HCT116 (cell line): ENCODE data around the gene SPARC. TPM values are rescaled to one million over a fixed set of nuclear protein-coding genes. Genes with fewer than 3 reads are reported as not detected.

Source experiments
- ATAC-seq: fragments of 200-7000 bp; cut with Tn5 transposase; 2 replicates; pipeline ENCODE4 v1.9.1; 2020; ENCODE audit warnings: mild to moderate bottlenecking, moderate library complexity
- BruUV-seq: library from RNA; stranded (reverse); fragments of 400-500 nt; replicated peaks from 2 replicates; lab custom pipeline; 2021; lab: Mats Ljungman, UMichigan
- CTCF ChIA-PET: fragments of 300-600 bp; sonication (Branson Sonifier 250); formaldehyde crosslinking; loops from one replicate; lab custom pipeline; 2021; ENCODE audit warnings: antibody characterized with exemption; lab: Charles Lee
- POLR2A ChIA-PET: fragments of 300-600, 350-600 bp; sonication (Branson Sonifier 250); formaldehyde crosslinking; loops from one replicate; lab custom pipeline; 2021; ENCODE audit warnings: antibody characterized with exemption; lab: Charles Lee
- RAD21 ChIA-PET, 2 experiments: fragments of 300-600 bp; sonication (Branson Sonifier 250); formaldehyde crosslinking; loops; one replicate each; lab custom pipeline; 2023; ENCODE audit warnings: low total read pairs in 2 of 2; ENCODE audit not compliant: uncharacterized antibody in 2 of 2, unreplicated experiment in 2 of 2, low non-redundant PET in 1 of 2; lab: Charles Lee
- DNase-seq: peaks from one replicate; pipeline ENCODE4 v3.0.0-alpha.2; 2010; ENCODE audit warnings: low read depth, low spot score
- H2AFZ ChIP-seq: fragments of 200-600 bp; shearing (Covaris generic), sonication (generic); 2 replicates; pipeline ENCODE4 v1.6.1; 2017; ENCODE audit warnings: low read depth, mixed run types, mixed read lengths, antibody characterized with exemption, low read length; ENCODE audit not compliant: poor library complexity, severe bottlenecking
- H3K27ac ChIP-seq: 2 replicates; pipeline ENCODE4 v1.5.1; 2012; ENCODE audit warnings: low read depth, low read length
- H3K27me3 ChIP-seq: fragments of 200-600 bp; sonication (generic); 2 replicates; pipeline ENCODE4 v1.6.1; 2016; ENCODE audit warnings: mixed run types, low read length, mixed read lengths; ENCODE audit not compliant: insufficient read depth
- H3K36me3 ChIP-seq, 2 experiments: fragments of 200-500 bp in 1 of 2; fragments of 200-600 bp in 1 of 2; sonication (Bioruptor generic) in 1 of 2; sonication (generic) in 1 of 2; 2 replicates each; pipeline versions ENCODE4 v1.5.1 to v1.6.1; 2014 to 2016; ENCODE audit warnings: low read length in 2 of 2, inconsistent platforms in 1 of 2, mixed read lengths in 1 of 2, mixed run types in 1 of 2; ENCODE audit not compliant: insufficient read depth in 2 of 2, control insufficient read depth in 1 of 2
- H3K4me1 ChIP-seq, 2 experiments: fragments of 200-600 bp in 1 of 2; sonication (generic) in 1 of 2; 2 replicates each; pipeline versions ENCODE4 v1.5.1 to v1.6.1; 2012 to 2017; ENCODE audit warnings: low read length in 2 of 2, inconsistent platforms in 1 of 2, mild to moderate bottlenecking in 1 of 2, mixed read lengths in 1 of 2, mixed run types in 1 of 2, moderate library complexity in 1 of 2; ENCODE audit not compliant: insufficient read depth in 2 of 2, control insufficient read depth in 1 of 2
- H3K4me2 ChIP-seq: fragments of 200-600 bp; sonication (generic); 2 replicates; pipeline ENCODE4 v1.6.1; 2017; ENCODE audit warnings: mixed run types, low read length, mixed read lengths
- H3K4me3 ChIP-seq, 2 experiments: fragments of 200-600 bp in 1 of 2; sonication (generic) in 1 of 2; replicated peaks in 1 of 2; 2 replicates each; pipeline ENCODE4 v1.5.1; 2011 to 2016; ENCODE audit warnings: low read length in 2 of 2, control low read depth in 1 of 2, low read depth in 1 of 2, mild to moderate bottlenecking in 1 of 2, mixed read lengths in 1 of 2, mixed run types in 1 of 2
- H3K79me2 ChIP-seq: fragments of 200-600 bp; sonication (generic); 2 replicates; pipeline ENCODE4 v1.6.1; 2017; ENCODE audit warnings: mild to moderate bottlenecking, mixed run types, low read length, moderate library complexity, mixed read lengths; ENCODE audit not compliant: insufficient read depth
- H3K9ac ChIP-seq: fragments of 200-600 bp; sonication (generic); 2 replicates; pipeline ENCODE4 v1.6.1; 2016; ENCODE audit warnings: low read length, mixed read lengths
- H3K9me2 ChIP-seq: fragments of 200-600 bp; sonication (generic), shearing (Covaris generic); 2 replicates; pipeline ENCODE4 v1.6.1; 2017; ENCODE audit warnings: mixed run types, mild to moderate bottlenecking, moderate library complexity; ENCODE audit not compliant: insufficient read depth
- H3K9me3 ChIP-seq, 2 experiments: fragments of 200-500 bp in 1 of 2; fragments of 200-600 bp in 1 of 2; sonication (Bioruptor generic) in 1 of 2; sonication (generic) in 1 of 2; 2 replicates each; pipeline ENCODE4 v1.6.1; 2014 to 2017; ENCODE audit warnings: low read length in 2 of 2, mixed read lengths in 2 of 2, inconsistent platforms in 1 of 2, low read depth in 1 of 2, mild to moderate bottlenecking in 1 of 2, mixed run types in 1 of 2, moderate library complexity in 1 of 2; ENCODE audit not compliant: control insufficient read depth in 1 of 2, insufficient read depth in 1 of 2
- H4K20me1 ChIP-seq: fragments of 200-600 bp; sonication (generic), shearing (Covaris generic); 2 replicates; pipeline ENCODE4 v1.6.1; 2017; ENCODE audit warnings: mixed run types, mild to moderate bottlenecking, moderate library complexity; ENCODE audit not compliant: insufficient read depth
- ATF3 ChIP-seq: IDR thresholded peaks from 2 replicates; pipeline ENCODE4 v1.6.1; 2012
- CBX3 ChIP-seq: IDR thresholded peaks from 2 replicates; pipeline ENCODE4 v1.6.1; 2012; ENCODE audit warnings: low read depth
- CEBPB ChIP-seq: IDR thresholded peaks from 2 replicates; pipeline ENCODE4 v1.6.1; 2012; ENCODE audit warnings: low read depth
- CTCF ChIP-seq, 3 experiments: fragments of 200-600 bp in 1 of 3; sonication (generic) in 1 of 3; IDR thresholded peaks in 2 of 3; conservative IDR thresholded peaks in 1 of 3; 2 replicates each; pipeline ENCODE4 v1.5.1; 2012 to 2017; ENCODE audit warnings: low read depth in 2 of 3, low read length in 2 of 3, antibody characterized with exemption in 1 of 3, borderline replicate concordance in 1 of 3, control low read depth in 1 of 3, mild to moderate bottlenecking in 1 of 3, mixed read lengths in 1 of 3, mixed run types in 1 of 3, moderate library complexity in 1 of 3; ENCODE audit not compliant: insufficient read depth in 1 of 3
- EGR1 ChIP-seq: IDR thresholded peaks from 2 replicates; pipeline ENCODE4 v1.6.1; 2012; ENCODE audit warnings: low read depth
- ELF1 ChIP-seq: IDR thresholded peaks from 2 replicates; pipeline ENCODE4 v1.6.1; 2012; ENCODE audit warnings: low read depth, borderline replicate concordance
- EZH2phosphoT487 ChIP-seq: fragments of 200-600 bp; IDR thresholded peaks from 2 replicates; pipeline ENCODE4 v1.6.1; 2018; ENCODE audit warnings: antibody characterized with exemption, borderline replicate concordance
- FOSL1 ChIP-seq: IDR thresholded peaks from 2 replicates; pipeline ENCODE4 v1.6.1; 2012; ENCODE audit warnings: low read depth
- JUND ChIP-seq: IDR thresholded peaks from 2 replicates; pipeline ENCODE4 v1.6.1; 2012
- POLR2AphosphoS5 ChIP-seq: IDR thresholded peaks from 2 replicates; pipeline ENCODE4 v1.6.1; 2011; ENCODE audit warnings: mild to moderate bottlenecking, low read depth, low read length, moderate library complexity
- RAD21 ChIP-seq: IDR thresholded peaks from 2 replicates; pipeline ENCODE4 v1.6.1; 2012; ENCODE audit warnings: low read depth, mild to moderate bottlenecking
- SP1 ChIP-seq: IDR thresholded peaks from 2 replicates; pipeline ENCODE4 v1.6.1; 2012; ENCODE audit warnings: low read depth
- TCF7L2 ChIP-seq: IDR thresholded peaks from 2 replicates; pipeline ENCODE4 v1.7.0; 2011; ENCODE audit warnings: borderline replicate concordance, inconsistent platforms; ENCODE audit not compliant: insufficient read depth, insufficient read length; ENCODE audit errors: extremely low read depth
- YY1 ChIP-seq: IDR thresholded peaks from 2 replicates; pipeline ENCODE4 v1.6.1; 2011; ENCODE audit warnings: low read length, low read depth, moderate library complexity, mild to moderate bottlenecking; ENCODE audit not compliant: insufficient replicate concordance; ENCODE audit errors: extremely low read depth
- ZFX ChIP-seq: fragments of 450-650 bp; IDR thresholded peaks from 2 replicates; pipeline ENCODE4 v1.6.1; 2017
- ZNF274 ChIP-seq: fragments of 200-500 bp; sonication (Bioruptor generic); IDR thresholded peaks from 2 replicates; pipeline ENCODE4 v1.6.1; 2014; ENCODE audit warnings: mild to moderate bottlenecking, low read depth, low read length, inconsistent platforms
- intact Hi-C: fragments of 100-400 bp; cut with micrococcal nuclease; formaldehyde crosslinking; loops from 2 replicates; pipeline ENCODE4 v1.10.0; 2022
- total RNA-seq: library from RNA; stranded (reverse); gene quantifications from one replicate; pipeline ENCODE4 v1.2.1, GENCODE V29; 2021; ENCODE audit not compliant: unreplicated experiment
- TF ChIP-seq, protein P1 (sequence below): IDR thresholded peaks from 2 replicates; pipeline ENCODE4 v1.6.1; 2011; ENCODE audit warnings: mild to moderate bottlenecking, low read length, moderate library complexity; ENCODE audit not compliant: insufficient replicate concordance; ENCODE audit errors: extremely low read depth

The SPARC gene
- total RNA-seq, 1 experiment from 2014 or later = 3.0 TPM

DNA sequence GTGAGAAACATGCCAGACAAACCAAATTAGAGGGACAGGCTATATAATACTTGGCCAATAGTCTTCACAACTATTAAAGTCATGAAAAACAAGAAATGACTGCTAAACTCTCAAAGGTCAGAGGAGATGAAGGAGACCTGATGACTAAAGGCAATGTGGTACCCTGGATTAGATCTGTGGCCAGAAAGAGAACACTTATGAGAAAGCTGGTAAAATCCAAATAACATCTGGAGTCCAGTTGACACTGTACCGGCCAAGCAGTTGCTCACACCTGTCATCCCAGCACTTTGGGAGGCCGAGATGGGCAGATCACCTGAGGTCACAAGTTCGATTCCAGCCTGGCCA is 47.3 kb upstream of the SPARC start:
- no peak overlapping the region for H3K9ac ChIP-seq
- intact Hi-C loops = no loop called here
- H3K4me3 ChIP-seq = no peak overlapping the region
- DNase-seq = no peak
- no TSS peak for BruUV-seq
- RAD21 ChIA-PET = no interaction called here
- no peaks in the 10 kb centered on the region for H3K9me3 ChIP-seq
- POLR2A ChIA-PET = no interaction called here
- H2AFZ ChIP-seq = no peak overlapping the region
- no peaks in the 10 kb centered on the region for H3K79me2 ChIP-seq
- no peaks in the 10 kb centered on the region for H3K9me2 ChIP-seq
- no peaks in the 10 kb centered on the region for H4K20me1 ChIP-seq
- ATAC-seq = no peak
- H3K4me1 ChIP-seq = no peaks in the 10 kb centered on the region
- no peak overlapping the region for H3K4me2 ChIP-seq
- CTCF ChIA-PET = no interaction called here
- no peaks in the 10 kb centered on the region for H3K27me3 ChIP-seq
- no peak for TF ChIP-seq TCF7L2
- no peak for TF ChIP-seq FOSL1
- no peak for TF ChIP-seq ELF1
- no peak for TF ChIP-seq JUND
- no peak for TF ChIP-seq EZH2phosphoT487
- no peak for TF ChIP-seq YY1
- TF ChIP-seq ZNF274 = no peak
- no peak for TF ChIP-seq CEBPB
- no peak for TF ChIP-seq RAD21
- no peak for TF ChIP-seq POLR2AphosphoS5
- TF ChIP-seq CTCF (IDR thresholded peaks at IDR 0.05 in 2 of 3, conservative IDR thresholded peaks at IDR 0.05 in 1 of 3; ENCODE audit: borderline replicate concordance in 1 of 3, insufficient read depth in 1 of 3, low read depth in 2 of 3, low read length in 2 of 3) = no peak
- TF ChIP-seq ZFX = no peak
- TF ChIP-seq SP1 = no peak
- no peak for TF ChIP-seq EGR1
- TF ChIP-seq CBX3 = no peak
- TF ChIP-seq ATF3 = no peak
- TF ChIP-seq, protein P1, sequence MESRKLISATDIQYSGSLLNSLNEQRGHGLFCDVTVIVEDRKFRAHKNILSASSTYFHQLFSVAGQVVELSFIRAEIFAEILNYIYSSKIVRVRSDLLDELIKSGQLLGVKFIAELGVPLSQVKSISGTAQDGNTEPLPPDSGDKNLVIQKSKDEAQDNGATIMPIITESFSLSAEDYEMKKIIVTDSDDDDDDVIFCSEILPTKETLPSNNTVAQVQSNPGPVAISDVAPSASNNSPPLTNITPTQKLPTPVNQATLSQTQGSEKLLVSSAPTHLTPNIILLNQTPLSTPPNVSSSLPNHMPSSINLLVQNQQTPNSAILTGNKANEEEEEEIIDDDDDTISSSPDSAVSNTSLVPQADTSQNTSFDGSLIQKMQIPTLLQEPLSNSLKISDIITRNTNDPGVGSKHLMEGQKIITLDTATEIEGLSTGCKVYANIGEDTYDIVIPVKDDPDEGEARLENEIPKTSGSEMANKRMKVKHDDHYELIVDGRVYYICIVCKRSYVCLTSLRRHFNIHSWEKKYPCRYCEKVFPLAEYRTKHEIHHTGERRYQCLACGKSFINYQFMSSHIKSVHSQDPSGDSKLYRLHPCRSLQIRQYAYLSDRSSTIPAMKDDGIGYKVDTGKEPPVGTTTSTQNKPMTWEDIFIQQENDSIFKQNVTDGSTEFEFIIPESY = no peak
- H3K36me3 ChIP-seq = no peaks in the 10 kb centered on the region
- no peak overlapping the region for H3K27ac ChIP-seq
